ENCODE measurements around the gene CREBBP. TPM values are rescaled to one million over a fixed set of nuclear protein-coding genes. Genes with fewer than 3 reads are reported as not detected.

CREBBP gene
- total RNA-seq, 1 donor from 2014 or later = 50.3 TPM

- Mint-ChIP-seq H3K36me3 (ENCODE audit: low read depth) (peaks cover 15% of the 10 kb centered on the region), H3K4me3 (no peak overlapping the region), H3K27me3 (ENCODE audit: insufficient read depth) (no peaks in the 10 kb centered on the region), H3K4me1 (ENCODE audit: low read depth) (peaks cover 76% of the 10 kb centered on the region), H3K27ac (no peak overlapping the region), H3K9me3 (no peaks in the 10 kb centered on the region)
- DNase-seq (ENCODE audit: low spot score) = no peak
- intact Hi-C loops (cut with micrococcal nuclease) = loop anchor here (5.0 kb wide), 1 partner anchor 36 kb away; no protein-coding TSS in a partner anchor
Observed at GRCh38 chr16:3823427-3823826, 57.1 kb downstream of the CREBBP start.

- peaks cover 83% of the 10 kb centered on the region for H3K4me1 Mint-ChIP-seq (ENCODE audit: low read depth)
- H3K36me3 Mint-ChIP-seq (ENCODE audit: low read depth) = peaks cover 16% of the 10 kb centered on the region
- no peaks in the 10 kb centered on the region for H3K9me3 Mint-ChIP-seq
- DNase-seq (ENCODE audit: low spot score) = no peak
- H3K27me3 Mint-ChIP-seq (ENCODE audit: insufficient read depth) = no peaks in the 10 kb centered on the region
- H3K27ac Mint-ChIP-seq = no peak overlapping the region
- H3K4me3 Mint-ChIP-seq = no peak overlapping the region
- intact Hi-C loops (cut with micrococcal nuclease) = loop anchor here (5.0 kb wide), 1 partner anchor 35 kb away; no protein-coding TSS in a partner anchor
Observed at GRCh38 chr16:3822366-3823045, 58.0 kb downstream of the CREBBP start.

- Mint-ChIP-seq H3K36me3 (ENCODE audit: low read depth) (peaks cover 17% of the 10 kb centered on the region), H3K9me3 (no peaks in the 10 kb centered on the region), H3K27ac (no peak overlapping the region), H3K4me1 (ENCODE audit: low read depth) (peaks cover 82% of the 10 kb centered on the region), H3K27me3 (ENCODE audit: insufficient read depth) (no peaks in the 10 kb centered on the region), H3K4me3 (no peak overlapping the region)
- intact Hi-C loops (cut with micrococcal nuclease) = loop anchor here (5.0 kb wide), 1 partner anchor 34 kb away; no protein-coding TSS in a partner anchor
- DNase-seq (ENCODE audit: low spot score) = no peak
Observed at GRCh38 chr16:3821184-3821583, 59.3 kb downstream of the CREBBP start.

GRCh38 chr16:3819746-3820724 lies 60.5 kb downstream of the CREBBP start:
- DNase-seq (ENCODE audit: low spot score) = no peak
- Mint-ChIP-seq H3K4me1 (ENCODE audit: low read depth) (peaks cover 74% of the 10 kb centered on the region), H3K27ac (no peak overlapping the region), H3K9me3 (no peaks in the 10 kb centered on the region), H3K4me3 (no peak overlapping the region), H3K27me3 (ENCODE audit: insufficient read depth) (no peaks in the 10 kb centered on the region), H3K36me3 (ENCODE audit: low read depth) (peaks cover 20% of the 10 kb centered on the region)
- intact Hi-C loops (cut with micrococcal nuclease) = loop anchor here (5.0 kb wide), 1 partner anchor 33 kb away; no protein-coding TSS in a partner anchor

- H3K27ac Mint-ChIP-seq = no peak overlapping the region
- intact Hi-C loops (cut with micrococcal nuclease) = no loop called here
- peaks cover 14% of the 10 kb centered on the region for H3K36me3 Mint-ChIP-seq (ENCODE audit: low read depth)
- no peak for DNase-seq (ENCODE audit: low spot score)
- no peaks in the 10 kb centered on the region for H3K9me3 Mint-ChIP-seq
- H3K4me1 Mint-ChIP-seq (ENCODE audit: low read depth) = peaks cover 65% of the 10 kb centered on the region
- no peaks in the 10 kb centered on the region for H3K27me3 Mint-ChIP-seq (ENCODE audit: insufficient read depth)
- H3K4me3 Mint-ChIP-seq = no peak overlapping the region
Observed at GRCh38 chr16:3819175-3819527, 61.4 kb downstream of the CREBBP start.

GRCh38 chr16:3816326-3816725 lies 64.2 kb downstream of the CREBBP start:
- Mint-ChIP-seq H3K9me3 (no peaks in the 10 kb centered on the region), H3K27ac (no peak overlapping the region), H3K27me3 (ENCODE audit: insufficient read depth) (no peaks in the 10 kb centered on the region), H3K36me3 (ENCODE audit: low read depth) (peaks cover 19% of the 10 kb centered on the region), H3K4me3 (no peak overlapping the region), H3K4me1 (ENCODE audit: low read depth) (peaks cover 48% of the 10 kb centered on the region)
- intact Hi-C loops (cut with micrococcal nuclease) = no loop called here
- no peak for DNase-seq (ENCODE audit: low spot score)

GRCh38 chr16:3814755-3815154 lies 65.8 kb downstream of the CREBBP start:
- H3K9me3 Mint-ChIP-seq = no peaks in the 10 kb centered on the region
- H3K4me3 Mint-ChIP-seq = no peak overlapping the region
- peaks cover 31% of the 10 kb centered on the region for H3K36me3 Mint-ChIP-seq (ENCODE audit: low read depth)
- H3K4me1 Mint-ChIP-seq (ENCODE audit: low read depth) = peaks cover 53% of the 10 kb centered on the region
- no peak overlapping the region for H3K27ac Mint-ChIP-seq
- intact Hi-C loops (cut with micrococcal nuclease) = no loop called here
- no peaks in the 10 kb centered on the region for H3K27me3 Mint-ChIP-seq (ENCODE audit: insufficient read depth)
- no peak for DNase-seq (ENCODE audit: low spot score)

- Mint-ChIP-seq H3K4me1 (ENCODE audit: low read depth) (peaks cover 50% of the 10 kb centered on the region), H3K36me3 (ENCODE audit: low read depth) (peaks cover 40% of the 10 kb centered on the region), H3K27me3 (ENCODE audit: insufficient read depth) (no peaks in the 10 kb centered on the region), H3K9me3 (no peaks in the 10 kb centered on the region), H3K27ac (no peak overlapping the region), H3K4me3 (no peak overlapping the region)
- DNase-seq (ENCODE audit: low spot score) = no peak
- intact Hi-C loops (cut with micrococcal nuclease) = no loop called here
Observed at GRCh38 chr16:3812469-3813172, 67.9 kb downstream of the CREBBP start.

GRCh38 chr16:3810818-3811217 lies 69.7 kb downstream of the CREBBP start:
- no peak overlapping the region for H3K4me3 Mint-ChIP-seq
- peaks cover 49% of the 10 kb centered on the region for H3K36me3 Mint-ChIP-seq (ENCODE audit: low read depth)
- intact Hi-C loops (cut with micrococcal nuclease) = loop anchor here (1.0 to 2.0 kb wide), 2 partner anchors 14 to 22 kb away; no protein-coding TSS in a partner anchor
- H3K27me3 Mint-ChIP-seq (ENCODE audit: insufficient read depth) = no peaks in the 10 kb centered on the region
- no peaks in the 10 kb centered on the region for H3K9me3 Mint-ChIP-seq
- peaks cover 56% of the 10 kb centered on the region for H3K4me1 Mint-ChIP-seq (ENCODE audit: low read depth)
- peak overlapping the region; percentile 32 for H3K27ac Mint-ChIP-seq
- DNase-seq (ENCODE audit: low spot score) = no peak

- peaks cover 62% of the 10 kb centered on the region for H3K4me1 Mint-ChIP-seq (ENCODE audit: low read depth)
- no peak for DNase-seq (ENCODE audit: low spot score)
- no peak overlapping the region for H3K27ac Mint-ChIP-seq
- intact Hi-C loops (cut with micrococcal nuclease) = loop anchor here (1.0 to 2.0 kb wide), 2 partner anchors 15 to 21 kb away; no protein-coding TSS in a partner anchor
- no peaks in the 10 kb centered on the region for H3K27me3 Mint-ChIP-seq (ENCODE audit: insufficient read depth)
- no peaks in the 10 kb centered on the region for H3K9me3 Mint-ChIP-seq
- H3K36me3 Mint-ChIP-seq (ENCODE audit: low read depth) = peaks cover 51% of the 10 kb centered on the region
- no peak overlapping the region for H3K4me3 Mint-ChIP-seq
Observed at GRCh38 chr16:3810198-3810664, 70.3 kb downstream of the CREBBP start.

- H3K4me1 Mint-ChIP-seq (ENCODE audit: low read depth) = peaks cover 74% of the 10 kb centered on the region
Observed at GRCh38 chr16:3808308-3809063, 72.0 kb downstream of the CREBBP start.

More at GRCh38 chr16:3808308-3809063, 72.0 kb downstream of the CREBBP start:
- Mint-ChIP-seq H3K27me3 (ENCODE audit: insufficient read depth) (no peaks in the 10 kb centered on the region), H3K36me3 (ENCODE audit: low read depth) (peaks cover 53% of the 10 kb centered on the region), H3K27ac (peak overlapping the region; percentile 45), H3K4me3 (peak overlapping the region; percentile 38), H3K9me3 (no peaks in the 10 kb centered on the region)
- intact Hi-C loops (cut with micrococcal nuclease) = loop anchor here (5.0 kb wide), 1 partner anchor 69 kb away; no protein-coding TSS in a partner anchor
- DNase-seq (ENCODE audit: low spot score) = no peak

Measured in activated T-helper 1 cell treated with anti-CD3 and anti-CD28 coated beads, Interleukin-12 subunit alpha, Interleukin-12 subunit beta, Interleukin-2, Interleukin-4 antibody, amounts not matched to agents 30 ng/mL and 10 ng/mL and 1 ng/mL, durations not matched to agents 14 hours and 24 hours and 36 hours (primary cell).